Sigmoid colon (tissue), 4 donors: ENCODE data around the gene DOCK3.

Experiments used
- CTCF ChIP-seq, 4 experiments: fragments of 450-650 bp in 3 of 4; fragments of 200-600 bp in 1 of 4; IDR thresholded peaks; one replicate each; pipeline ENCODE4 v1.5.1; 2016 to 2019; ENCODE audit warnings: antibody characterized with exemption in 4 of 4, mild to moderate bottlenecking in 3 of 4, moderate library complexity in 2 of 4
- EP300 ChIP-seq, 4 donors: sonication (generic); formaldehyde crosslinking; IDR thresholded peaks; one replicate each; pipeline ENCODE4 v1.6.1; 2017; ENCODE audit warnings: antibody characterized with exemption in 4 of 4
- POLR2A ChIP-seq, 2 donors: fragments of 450-650 bp; IDR thresholded peaks; one replicate each; pipeline ENCODE4 v1.6.1; 2016; ENCODE audit warnings: antibody characterized with exemption in 2 of 2, mild to moderate bottlenecking in 2 of 2, moderate library complexity in 2 of 2
- POLR2AphosphoS5 ChIP-seq, 4 donors: sonication (generic); formaldehyde crosslinking; IDR thresholded peaks; one replicate each; pipeline ENCODE4 v1.6.1; 2017; ENCODE audit warnings: antibody characterized with exemption in 4 of 4

- TF ChIP-seq CTCF (IDR thresholded peaks at IDR 0.05) (peak in 3 of 4 experiments; percentile 47 to 66 (median 53)), EP300 (IDR thresholded peaks at IDR 0.05) (no peak), POLR2AphosphoS5 (IDR thresholded peaks at IDR 0.05) (no peak), POLR2A (IDR thresholded peaks at IDR 0.05) (no peak)
These were observed 714.9 kb downstream of the DOCK3 start for GRCh38 chr3:51389423-51390183.
